Measurements from ENCODE around the gene MUS81. TPM values are rescaled to one million over a fixed set of nuclear protein-coding genes. Genes with fewer than 3 reads are reported as not detected.

MUS81 gene
- total and polyA plus RNA-seq, 2 of the 13 experiments (the other 11 are each of a cell fraction or from before 2014, with no cell fraction given), result 25.6 to 30.2 TPM

GRCh38 chr11:65903068-65903481 is 42.8 kb downstream of the MUS81 start (continued):
- TF ChIP-seq FOXA3 (CRISPR knock-in tag; IDR thresholded peaks at IDR 0.05), result no peak
- TF ChIP-seq, protein P1, sequence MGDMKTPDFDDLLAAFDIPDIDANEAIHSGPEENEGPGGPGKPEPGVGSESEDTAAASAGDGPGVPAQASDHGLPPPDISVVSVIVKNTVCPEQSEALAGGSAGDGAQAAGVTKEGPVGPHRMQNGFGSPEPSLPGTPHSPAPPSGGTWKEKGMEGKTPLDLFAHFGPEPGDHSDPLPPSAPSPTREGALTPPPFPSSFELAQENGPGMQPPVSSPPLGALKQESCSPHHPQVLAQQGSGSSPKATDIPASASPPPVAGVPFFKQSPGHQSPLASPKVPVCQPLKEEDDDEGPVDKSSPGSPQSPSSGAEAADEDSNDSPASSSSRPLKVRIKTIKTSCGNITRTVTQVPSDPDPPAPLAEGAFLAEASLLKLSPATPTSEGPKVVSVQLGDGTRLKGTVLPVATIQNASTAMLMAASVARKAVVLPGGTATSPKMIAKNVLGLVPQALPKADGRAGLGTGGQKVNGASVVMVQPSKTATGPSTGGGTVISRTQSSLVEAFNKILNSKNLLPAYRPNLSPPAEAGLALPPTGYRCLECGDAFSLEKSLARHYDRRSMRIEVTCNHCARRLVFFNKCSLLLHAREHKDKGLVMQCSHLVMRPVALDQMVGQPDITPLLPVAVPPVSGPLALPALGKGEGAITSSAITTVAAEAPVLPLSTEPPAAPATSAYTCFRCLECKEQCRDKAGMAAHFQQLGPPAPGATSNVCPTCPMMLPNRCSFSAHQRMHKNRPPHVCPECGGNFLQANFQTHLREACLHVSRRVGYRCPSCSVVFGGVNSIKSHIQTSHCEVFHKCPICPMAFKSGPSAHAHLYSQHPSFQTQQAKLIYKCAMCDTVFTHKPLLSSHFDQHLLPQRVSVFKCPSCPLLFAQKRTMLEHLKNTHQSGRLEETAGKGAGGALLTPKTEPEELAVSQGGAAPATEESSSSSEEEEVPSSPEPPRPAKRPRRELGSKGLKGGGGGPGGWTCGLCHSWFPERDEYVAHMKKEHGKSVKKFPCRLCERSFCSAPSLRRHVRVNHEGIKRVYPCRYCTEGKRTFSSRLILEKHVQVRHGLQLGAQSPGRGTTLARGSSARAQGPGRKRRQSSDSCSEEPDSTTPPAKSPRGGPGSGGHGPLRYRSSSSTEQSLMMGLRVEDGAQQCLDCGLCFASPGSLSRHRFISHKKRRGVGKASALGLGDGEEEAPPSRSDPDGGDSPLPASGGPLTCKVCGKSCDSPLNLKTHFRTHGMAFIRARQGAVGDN (CRISPR knock-in tag; IDR thresholded peaks at IDR 0.05), result peak; percentile 46

- no peak overlapping the region for H3K9ac ChIP-seq (ENCODE audit: insufficient read depth, low read depth, low read length)
- H3K4me3 ChIP-seq (replicated peaks in 1 of 3; ENCODE audit: insufficient read depth in 1 of 3, low read depth in 2 of 3, low read length in 3 of 3), result no peak overlapping the region
- DNase-seq (ENCODE audit: low spot score), result no peak
- in situ Hi-C loops (cut with HindIII; ENCODE audit: extremely low pct_ligation_motif_present, low pct_unique_long_range_greater_than_20kb) (no loop called here), intact Hi-C loops (cut with micrococcal nuclease; ENCODE audit: unreplicated experiment) (no loop called here)
- peaks cover 3% of the 10 kb centered on the region for H3K79me2 ChIP-seq (ENCODE audit: insufficient read depth, low read length)
- H4K20me1 ChIP-seq (ENCODE audit: insufficient read depth, low read length), result no peaks in the 10 kb centered on the region
- ATAC-seq, result no peak
- H3K4me2 ChIP-seq (ENCODE audit: low read depth, low read length), result peak overlapping the region; percentile 65; the same call in 1 of the 2 replicates
- H2AFZ ChIP-seq (ENCODE audit: low read length), result no peak overlapping the region
- CTCF ChIA-PET (ENCODE audit: low intra/inter-chr PET ratio, low total read pairs), result interaction anchor here (1.1 kb wide), 1 partner anchor 85 kb away, joined by 3 read pairs; no protein-coding TSS in a partner anchor
- H3K36me3 ChIP-seq (replicated peaks in 1 of 2; ENCODE audit: control insufficient read depth in 1 of 2, insufficient read depth in 2 of 2, low read length in 2 of 2), result no peaks in the 10 kb centered on the region
- no peaks in the 10 kb centered on the region for H3K9me3 ChIP-seq (ENCODE audit: low read length)
- no peak overlapping the region for H3K27ac ChIP-seq (ENCODE audit: extremely low read length, insufficient read depth, low read length)
- POLR2A ChIA-PET, result interaction anchor here (1.3 to 6.2 kb wide), 2 partner anchors 11 to 13 kb away, joined by 12 to 95 read pairs; partner anchors contain the start of genes CCDC85B and FIBP
- H3K27me3 ChIP-seq (ENCODE audit: control insufficient read depth in 1 of 2, insufficient read depth in 2 of 2, low read length in 2 of 2), result peaks cover 0 to 1% of the 10 kb centered on the region in 2 experiments; a peak in 1 of 5 replicates
- peaks cover 42% of the 10 kb centered on the region for H3K4me1 ChIP-seq (ENCODE audit: insufficient read depth, low read length)
- FAIRE-seq, result no peak
- 50% methylated on average over 8 of the region's 8 CpGs for WGBS (ENCODE audit: low lambda C conversion rate)
- no TSS peak for BruUV-seq (replicated peaks)
- no peak for TF ChIP-seq NCOA2 (CRISPR knock-in tag; IDR thresholded peaks at IDR 0.05)
- TF ChIP-seq TSC22D2 (CRISPR knock-in tag; IDR thresholded peaks at IDR 0.05; ENCODE audit: borderline replicate concordance), result no peak
- no peak for TF ChIP-seq PHF5A (CRISPR knock-in tag; IDR thresholded peaks at IDR 0.05; ENCODE audit: low read depth, unreplicated experiment)
- TF ChIP-seq RFX3 (CRISPR knock-in tag; IDR thresholded peaks at IDR 0.05), result no peak
- no peak for TF ChIP-seq NR2F6 (IDR thresholded peaks at IDR 0.05)
- TF ChIP-seq NR2F6 (CRISPR knock-in tag; IDR thresholded peaks at IDR 0.05), result no peak
- no peak for TF ChIP-seq ZBTB49 (CRISPR knock-in tag; IDR thresholded peaks at IDR 0.05; ENCODE audit: borderline replicate concordance)
- no peak for TF ChIP-seq SMYD3 (CRISPR knock-in tag; IDR thresholded peaks at IDR 0.05)
- TF ChIP-seq ZNF333 (CRISPR knock-in tag; IDR thresholded peaks at IDR 0.05; ENCODE audit: borderline replicate concordance), result no peak
- no peak for TF ChIP-seq ZSCAN31 (CRISPR knock-in tag; IDR thresholded peaks at IDR 0.05; ENCODE audit: low read depth)
- TF ChIP-seq, protein P2, sequence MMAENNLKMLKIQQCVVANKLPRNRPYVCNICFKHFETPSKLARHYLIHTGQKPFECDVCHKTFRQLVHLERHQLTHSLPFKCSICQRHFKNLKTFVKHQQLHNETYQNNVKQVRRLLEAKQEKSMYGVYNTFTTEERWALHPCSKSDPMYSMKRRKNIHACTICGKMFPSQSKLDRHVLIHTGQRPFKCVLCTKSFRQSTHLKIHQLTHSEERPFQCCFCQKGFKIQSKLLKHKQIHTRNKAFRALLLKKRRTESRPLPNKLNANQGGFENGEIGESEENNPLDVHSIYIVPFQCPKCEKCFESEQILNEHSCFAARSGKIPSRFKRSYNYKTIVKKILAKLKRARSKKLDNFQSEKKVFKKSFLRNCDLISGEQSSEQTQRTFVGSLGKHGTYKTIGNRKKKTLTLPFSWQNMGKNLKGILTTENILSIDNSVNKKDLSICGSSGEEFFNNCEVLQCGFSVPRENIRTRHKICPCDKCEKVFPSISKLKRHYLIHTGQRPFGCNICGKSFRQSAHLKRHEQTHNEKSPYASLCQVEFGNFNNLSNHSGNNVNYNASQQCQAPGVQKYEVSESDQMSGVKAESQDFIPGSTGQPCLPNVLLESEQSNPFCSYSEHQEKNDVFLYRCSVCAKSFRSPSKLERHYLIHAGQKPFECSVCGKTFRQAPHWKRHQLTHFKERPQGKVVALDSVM (CRISPR knock-in tag; IDR thresholded peaks at IDR 0.05), result no peak
- no peak for TF ChIP-seq ZNF788 (CRISPR knock-in tag; IDR thresholded peaks at IDR 0.05; ENCODE audit: borderline replicate concordance)
- TF ChIP-seq ZNF780A (CRISPR knock-in tag; IDR thresholded peaks at IDR 0.05), result no peak
Observed at GRCh38 chr11:65903715-65904114, 43.5 kb downstream of the MUS81 start.

Data from HepG2 (cell line).